ENCODE measurements around the gene PRUNE2.

DNA sequence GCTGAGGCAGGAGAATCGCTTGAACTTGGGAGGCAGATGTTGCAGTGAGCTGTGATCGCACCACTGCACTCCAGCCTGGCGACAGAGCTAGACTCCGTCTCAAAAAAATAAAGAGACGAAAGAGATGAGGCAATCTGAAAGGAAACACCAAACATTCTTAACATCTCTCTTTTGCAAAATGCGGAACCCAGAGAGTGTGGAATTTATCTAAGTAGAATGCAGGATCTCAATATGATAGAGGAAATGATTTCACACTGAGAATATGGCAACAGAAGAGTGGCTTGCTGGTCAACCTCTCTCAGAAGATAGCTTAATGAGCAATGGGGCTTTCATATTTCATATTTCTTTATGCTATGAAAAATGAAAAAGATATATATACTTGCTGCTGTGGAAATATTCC is 175.1 kb downstream of the PRUNE2 start:
- TF ChIP-seq, protein P1, sequence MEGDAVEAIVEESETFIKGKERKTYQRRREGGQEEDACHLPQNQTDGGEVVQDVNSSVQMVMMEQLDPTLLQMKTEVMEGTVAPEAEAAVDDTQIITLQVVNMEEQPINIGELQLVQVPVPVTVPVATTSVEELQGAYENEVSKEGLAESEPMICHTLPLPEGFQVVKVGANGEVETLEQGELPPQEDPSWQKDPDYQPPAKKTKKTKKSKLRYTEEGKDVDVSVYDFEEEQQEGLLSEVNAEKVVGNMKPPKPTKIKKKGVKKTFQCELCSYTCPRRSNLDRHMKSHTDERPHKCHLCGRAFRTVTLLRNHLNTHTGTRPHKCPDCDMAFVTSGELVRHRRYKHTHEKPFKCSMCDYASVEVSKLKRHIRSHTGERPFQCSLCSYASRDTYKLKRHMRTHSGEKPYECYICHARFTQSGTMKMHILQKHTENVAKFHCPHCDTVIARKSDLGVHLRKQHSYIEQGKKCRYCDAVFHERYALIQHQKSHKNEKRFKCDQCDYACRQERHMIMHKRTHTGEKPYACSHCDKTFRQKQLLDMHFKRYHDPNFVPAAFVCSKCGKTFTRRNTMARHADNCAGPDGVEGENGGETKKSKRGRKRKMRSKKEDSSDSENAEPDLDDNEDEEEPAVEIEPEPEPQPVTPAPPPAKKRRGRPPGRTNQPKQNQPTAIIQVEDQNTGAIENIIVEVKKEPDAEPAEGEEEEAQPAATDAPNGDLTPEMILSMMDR (IDR thresholded peaks at IDR 0.05) = no peak
- TF ChIP-seq POLR2A (IDR thresholded peaks at IDR 0.05) = no peak
